Esophagus muscularis mucosa (tissue), 4 donors: ENCODE results near the gene GBF1. TPM values are rescaled to one million over a fixed set of nuclear protein-coding genes. Genes with fewer than 3 reads are reported as not detected.

Experiments used
- DNase-seq: peaks from one replicate; pipeline ENCODE4 v3.0.0-alpha.2; 2017; ENCODE audit errors: extremely low spot score
- H3K27ac ChIP-seq, 4 donors: fragments of 200-600 bp; sonication (generic); replicated peaks in 1 of 4; 1 replicate in 3 of 4; 2 replicates in 1 of 4; pipeline ENCODE4 v1.5.1; 2016 to 2019; ENCODE audit warnings: mild to moderate bottlenecking in 1 of 4
- H3K27me3 ChIP-seq, 4 donors: fragments of 200-600 bp; sonication (generic); one replicate each; pipeline versions ENCODE4 v1.5.1 to v1.6.0; 2016 to 2019
- H3K36me3 ChIP-seq, 4 donors: fragments of 200-600 bp; sonication (generic); one replicate each; pipeline ENCODE4 v1.5.1; 2016 to 2019
- H3K4me1 ChIP-seq, 4 donors: fragments of 200-600 bp; sonication (generic); one replicate each; pipeline ENCODE4 v1.5.1; 2016 to 2019
- H3K4me3 ChIP-seq, 4 donors: fragments of 200-600 bp; sonication (generic); 1 replicate in 2 of 4; 2 replicates in 2 of 4; pipeline ENCODE4 v1.5.1; 2016 to 2019; ENCODE audit warnings: mild to moderate bottlenecking in 4 of 4, moderate library complexity in 1 of 4
- H3K9me3 ChIP-seq, 4 donors: fragments of 200-600 bp; sonication (generic); 1 replicate in 3 of 4; 2 replicates in 1 of 4; pipeline ENCODE4 v1.5.1; 2016 to 2019
- EP300 ChIP-seq: sonication (generic); formaldehyde crosslinking; IDR thresholded peaks from one replicate; pipeline ENCODE4 v1.6.1; 2017; ENCODE audit warnings: antibody characterized with exemption
- POLR2A ChIP-seq: fragments of 450-650 bp; IDR thresholded peaks from one replicate; pipeline ENCODE4 v1.6.1; 2017; ENCODE audit warnings: antibody characterized with exemption, moderate library complexity, mild to moderate bottlenecking, low read depth
- POLR2AphosphoS5 ChIP-seq, 2 donors: sonication (generic); formaldehyde crosslinking; IDR thresholded peaks; one replicate each; pipeline ENCODE4 v1.6.1; 2017; ENCODE audit warnings: antibody characterized with exemption in 2 of 2
- WGBS: methylation state at CpG from one replicate; pipeline ENCODE4 v1.1.5; 2018; 5-methylcytosine and 5-hydroxymethylcytosine counted together
- intact Hi-C: fragments of 100-400 bp; cut with DNase I; formaldehyde crosslinking; loops from one replicate; pipeline ENCODE4 v1.15.1; 2023
- total RNA-seq, 4 donors: library from RNA; depleted of rRNA; stranded (reverse); fragments of >200 nt; gene quantifications; one replicate each; pipeline versions ENCODE4 v1.1.0 to v1.2.1, GENCODE V29; 2016
- TF ChIP-seq, protein P1 (sequence below), 3 experiments: fragments of 200-600 bp in 2 of 3; fragments of 450-650 bp in 1 of 3; sonication (generic) in 2 of 3; IDR thresholded peaks; one replicate each; pipeline ENCODE4 v1.5.1; 2017 to 2019; ENCODE audit warnings: antibody characterized with exemption in 3 of 3, mild to moderate bottlenecking in 2 of 3, moderate library complexity in 1 of 3

The GBF1 gene
- total RNA-seq, 4 donors from 2014 or later: 33.1 to 52.4 (median 40.0) TPM

- Histone ChIP-seq H3K36me3 (no peaks in the 10 kb centered on the region), H3K27me3 (peaks cover 0 to 80% (median 26%) of the 10 kb centered on the region in 4 donors), H3K27ac (peak overlapping the region; percentile 85 to 99 (median 90)), H3K4me1 (peaks cover 11 to 55% (median 46%) of the 10 kb centered on the region in 4 donors), H3K4me3 (peak overlapping the region; percentile 35 to 61 (median 55)), H3K9me3 (no peaks in the 10 kb centered on the region)
- TF ChIP-seq, protein P1, sequence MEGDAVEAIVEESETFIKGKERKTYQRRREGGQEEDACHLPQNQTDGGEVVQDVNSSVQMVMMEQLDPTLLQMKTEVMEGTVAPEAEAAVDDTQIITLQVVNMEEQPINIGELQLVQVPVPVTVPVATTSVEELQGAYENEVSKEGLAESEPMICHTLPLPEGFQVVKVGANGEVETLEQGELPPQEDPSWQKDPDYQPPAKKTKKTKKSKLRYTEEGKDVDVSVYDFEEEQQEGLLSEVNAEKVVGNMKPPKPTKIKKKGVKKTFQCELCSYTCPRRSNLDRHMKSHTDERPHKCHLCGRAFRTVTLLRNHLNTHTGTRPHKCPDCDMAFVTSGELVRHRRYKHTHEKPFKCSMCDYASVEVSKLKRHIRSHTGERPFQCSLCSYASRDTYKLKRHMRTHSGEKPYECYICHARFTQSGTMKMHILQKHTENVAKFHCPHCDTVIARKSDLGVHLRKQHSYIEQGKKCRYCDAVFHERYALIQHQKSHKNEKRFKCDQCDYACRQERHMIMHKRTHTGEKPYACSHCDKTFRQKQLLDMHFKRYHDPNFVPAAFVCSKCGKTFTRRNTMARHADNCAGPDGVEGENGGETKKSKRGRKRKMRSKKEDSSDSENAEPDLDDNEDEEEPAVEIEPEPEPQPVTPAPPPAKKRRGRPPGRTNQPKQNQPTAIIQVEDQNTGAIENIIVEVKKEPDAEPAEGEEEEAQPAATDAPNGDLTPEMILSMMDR (IDR thresholded peaks at IDR 0.05): no peak
- TF ChIP-seq POLR2AphosphoS5 (IDR thresholded peaks at IDR 0.05): peak; percentile 70 to 72
- TF ChIP-seq POLR2A: no peak
- intact Hi-C loops: no loop called here
- WGBS: 17% methylated on average over 19 of the region's 48 CpGs
- no peak for DNase-seq
Measured at GRCh38 chr10:102410429-102411073, 165.2 kb downstream of the GBF1 start.

GRCh38 chr10:102411341-102412255 lies 166.3 kb downstream of the GBF1 start:
- H3K4me1 ChIP-seq: peaks cover 11 to 45% (median 38%) of the 10 kb centered on the region in 4 donors
- H3K27ac ChIP-seq: no peak overlapping the region
- no peak overlapping the region for H3K4me3 ChIP-seq
- DNase-seq: no peak
- TF ChIP-seq POLR2A (no peak), POLR2AphosphoS5 (IDR thresholded peaks at IDR 0.05) (no peak), EP300 (no peak)
- TF ChIP-seq, protein P1 (IDR thresholded peaks at IDR 0.05): no peak
- no peaks in the 10 kb centered on the region for H3K9me3 ChIP-seq
- intact Hi-C loops: no loop called here
- H3K27me3 ChIP-seq: peaks cover 0 to 91% (median 35%) of the 10 kb centered on the region in 4 donors
- 77% methylated on average over 12 of the region's 14 CpGs for WGBS
- H3K36me3 ChIP-seq: no peaks in the 10 kb centered on the region

GRCh38 chr10:102412293-102412692 lies 167.0 kb downstream of the GBF1 start:
- Histone ChIP-seq H3K27me3 (peaks cover 0 to 97% (median 36%) of the 10 kb centered on the region in 4 donors), H3K4me3 (no peak overlapping the region), H3K27ac (no peak overlapping the region), H3K4me1 (peaks cover 11 to 39% (median 34%) of the 10 kb centered on the region in 4 donors), H3K36me3 (no peaks in the 10 kb centered on the region), H3K9me3 (no peaks in the 10 kb centered on the region)
- TF ChIP-seq, protein P1 (IDR thresholded peaks at IDR 0.05): no peak
- TF ChIP-seq POLR2AphosphoS5 (IDR thresholded peaks at IDR 0.05): no peak
- TF ChIP-seq EP300: no peak
- TF ChIP-seq POLR2A: no peak
- WGBS: no CpG with 5 or more reads among the region's 10 CpGs
- DNase-seq: no peak
- intact Hi-C loops: no loop called here

DNA sequence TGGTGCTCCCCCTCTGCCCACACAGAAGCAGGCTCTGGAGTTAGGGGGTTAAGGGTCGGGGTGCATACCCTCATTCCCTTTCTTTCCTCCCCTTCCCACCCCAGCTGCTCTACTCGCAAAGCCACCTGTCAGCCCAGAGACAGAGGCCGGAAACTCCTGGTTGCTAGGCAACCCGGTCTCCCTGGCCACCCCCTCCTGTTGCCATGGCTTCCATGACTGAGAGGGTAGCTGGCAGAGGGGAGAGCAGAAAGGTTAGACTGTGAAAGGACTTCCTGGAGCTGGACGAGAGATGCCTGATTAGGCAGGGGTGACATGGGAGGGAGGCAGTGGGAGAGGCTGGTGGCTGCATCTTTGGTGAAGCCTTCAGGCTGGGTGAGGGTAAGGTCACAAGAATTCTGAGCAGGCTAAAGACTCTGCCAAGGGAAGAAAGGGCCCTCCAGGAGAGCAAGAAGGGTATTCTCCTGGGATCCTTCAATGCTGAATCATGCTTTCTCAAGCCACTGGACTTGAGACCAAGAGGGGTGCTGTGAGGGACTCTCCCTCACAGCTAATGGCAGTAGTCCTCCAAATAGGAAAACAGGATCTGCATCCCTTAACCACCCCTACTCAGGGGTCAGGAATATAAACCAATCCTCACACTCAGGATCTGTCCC lies 167.8 kb downstream of the GBF1 start:
- H3K27ac ChIP-seq: no peak overlapping the region
- no peak for DNase-seq
- no peak overlapping the region for H3K4me3 ChIP-seq
- WGBS: 15% methylated on average over 5 of the region's 5 CpGs
- no peaks in the 10 kb centered on the region for H3K36me3 ChIP-seq
- intact Hi-C loops: no loop called here
- peaks cover 0 to 97% (median 36%) of the 10 kb centered on the region in 4 donors for H3K27me3 ChIP-seq
- peaks cover 11 to 31% (median 27%) of the 10 kb centered on the region in 4 donors for H3K4me1 ChIP-seq
- no peaks in the 10 kb centered on the region for H3K9me3 ChIP-seq
- TF ChIP-seq POLR2A (no peak), EP300 (no peak), POLR2AphosphoS5 (IDR thresholded peaks at IDR 0.05) (no peak)
- TF ChIP-seq, protein P1 (IDR thresholded peaks at IDR 0.05): no peak
